HL-60 (cell line): ENCODE data around the gene GMDS.

Source experiments
- DNase-seq, 2 experiments: peaks; one replicate each; pipeline ENCODE4 v3.0.0-alpha.2; 2010 to 2020; ENCODE audit warnings: low read depth in 1 of 2, low spot score in 1 of 2
- H3K27ac ChIP-seq: fragments of 250-450 bp; sonication (Bioruptor Pico); replicated peaks from 2 replicates; pipeline ENCODE4 v1.5.1; 2020; ENCODE audit warnings: mild to moderate bottlenecking, moderate library complexity
- H3K27me3 ChIP-seq: fragments of 250-450 bp; sonication (Bioruptor Pico); 2 replicates; pipeline ENCODE4 v1.5.1; 2021; ENCODE audit warnings: mild to moderate bottlenecking, moderate library complexity; ENCODE audit not compliant: insufficient read depth, poor library complexity, severe bottlenecking
- H3K4me3 ChIP-seq: replicated peaks from 2 replicates; pipeline ENCODE4 v1.5.1; 2011; ENCODE audit warnings: mild to moderate bottlenecking, control low read depth, low read length; ENCODE audit not compliant: insufficient read depth
- GABPA ChIP-seq: IDR thresholded peaks from 2 replicates; pipeline ENCODE4 v1.6.1; 2012; ENCODE audit warnings: low read depth
- POLR2AphosphoS5 ChIP-seq: IDR thresholded peaks from 2 replicates; pipeline ENCODE4 v1.6.1; 2012; ENCODE audit warnings: low read depth
- REST ChIP-seq: IDR thresholded peaks from 2 replicates; pipeline ENCODE4 v1.6.1; 2012; ENCODE audit warnings: low read depth; ENCODE audit not compliant: insufficient replicate concordance
- SPI1 ChIP-seq: IDR thresholded peaks from 2 replicates; pipeline ENCODE4 v1.6.1; 2012; ENCODE audit warnings: low read depth, mild to moderate bottlenecking, borderline replicate concordance
- TF ChIP-seq, protein P1 (sequence below): IDR thresholded peaks from one replicate; pipeline ENCODE4 v1.5.1; 2011; ENCODE audit warnings: low read length, control low read depth, inconsistent platforms; ENCODE audit not compliant: insufficient read depth

GMDS gene

DNA sequence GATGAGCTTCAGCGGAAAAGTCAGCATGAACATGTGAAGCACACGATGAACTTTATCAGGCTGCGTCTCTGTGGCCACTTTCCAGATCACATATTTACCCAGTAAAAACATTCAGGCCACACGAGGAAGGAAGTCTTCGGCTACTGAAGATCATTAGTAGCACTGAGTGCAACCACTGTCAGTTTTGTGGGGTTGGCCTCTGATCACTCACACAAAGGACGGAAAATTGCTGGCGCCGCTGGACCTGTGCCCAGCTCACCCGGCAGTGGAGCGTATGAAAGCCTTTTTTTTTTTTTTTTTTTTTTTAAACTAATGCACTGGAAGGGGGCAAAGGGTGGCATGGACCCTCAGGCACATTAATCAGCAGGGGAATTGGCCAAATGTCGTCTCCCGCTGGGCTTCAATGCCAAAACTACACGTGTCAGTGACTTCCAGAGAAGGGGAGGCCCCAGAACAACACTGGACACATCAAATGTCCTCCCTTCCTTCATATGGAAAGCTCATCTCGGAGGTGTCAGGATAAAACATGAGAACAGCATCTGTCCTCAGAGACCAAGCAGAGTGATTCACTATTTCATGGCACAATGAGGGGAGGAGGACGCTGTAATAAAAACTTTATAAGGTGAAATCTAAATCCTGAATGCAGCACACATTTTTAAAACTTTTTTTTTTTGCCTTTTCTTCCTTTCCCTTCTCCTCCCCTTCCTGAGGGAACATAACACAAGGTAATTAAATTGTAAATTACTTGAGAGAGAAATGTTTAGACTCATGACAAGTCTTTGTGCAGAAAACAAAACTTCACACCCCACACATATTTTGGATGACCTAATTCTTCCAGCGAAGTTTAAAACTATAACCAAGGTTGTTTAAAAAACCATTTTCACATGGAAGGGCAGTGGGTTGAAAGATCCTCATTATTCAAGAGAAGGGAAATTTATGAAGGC is 412.3 kb downstream of the GMDS start:
- DNase-seq = no peak
- H3K27me3 ChIP-seq = no peaks in the 10 kb centered on the region
- no peak overlapping the region for H3K27ac ChIP-seq
- TF ChIP-seq SPI1 (no peak), GABPA (no peak), POLR2AphosphoS5 (no peak)
- TF ChIP-seq, protein P1, sequence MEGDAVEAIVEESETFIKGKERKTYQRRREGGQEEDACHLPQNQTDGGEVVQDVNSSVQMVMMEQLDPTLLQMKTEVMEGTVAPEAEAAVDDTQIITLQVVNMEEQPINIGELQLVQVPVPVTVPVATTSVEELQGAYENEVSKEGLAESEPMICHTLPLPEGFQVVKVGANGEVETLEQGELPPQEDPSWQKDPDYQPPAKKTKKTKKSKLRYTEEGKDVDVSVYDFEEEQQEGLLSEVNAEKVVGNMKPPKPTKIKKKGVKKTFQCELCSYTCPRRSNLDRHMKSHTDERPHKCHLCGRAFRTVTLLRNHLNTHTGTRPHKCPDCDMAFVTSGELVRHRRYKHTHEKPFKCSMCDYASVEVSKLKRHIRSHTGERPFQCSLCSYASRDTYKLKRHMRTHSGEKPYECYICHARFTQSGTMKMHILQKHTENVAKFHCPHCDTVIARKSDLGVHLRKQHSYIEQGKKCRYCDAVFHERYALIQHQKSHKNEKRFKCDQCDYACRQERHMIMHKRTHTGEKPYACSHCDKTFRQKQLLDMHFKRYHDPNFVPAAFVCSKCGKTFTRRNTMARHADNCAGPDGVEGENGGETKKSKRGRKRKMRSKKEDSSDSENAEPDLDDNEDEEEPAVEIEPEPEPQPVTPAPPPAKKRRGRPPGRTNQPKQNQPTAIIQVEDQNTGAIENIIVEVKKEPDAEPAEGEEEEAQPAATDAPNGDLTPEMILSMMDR = no peak
- H3K4me3 ChIP-seq = no peak overlapping the region

DNA sequence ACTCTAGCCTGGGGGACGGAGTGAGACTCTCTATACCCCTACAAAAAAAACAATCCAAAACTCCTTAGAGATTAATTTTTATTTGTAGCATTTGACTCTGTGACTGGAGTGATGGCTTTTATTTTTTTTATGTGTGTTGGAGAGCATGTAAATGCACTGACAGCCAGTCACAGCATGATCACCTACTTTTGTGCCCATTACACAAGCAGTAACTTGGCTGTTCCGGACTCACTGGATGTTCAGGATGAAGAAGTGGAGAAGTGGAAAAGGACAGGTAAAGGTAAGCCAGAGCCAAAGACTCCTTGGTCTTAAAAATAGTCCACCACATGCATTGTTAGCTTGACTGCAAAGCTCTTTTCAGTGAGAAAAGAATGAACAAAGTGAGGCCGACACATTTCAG is 413.0 kb downstream of the GMDS start:
- TF ChIP-seq, protein P1 = no peak
- no peak for TF ChIP-seq GABPA
- no peak for TF ChIP-seq SPI1
- no peak for TF ChIP-seq REST
- TF ChIP-seq POLR2AphosphoS5 = no peak
- H3K27me3 ChIP-seq = no peaks in the 10 kb centered on the region
- DNase-seq = no peak
- no peak overlapping the region for H3K27ac ChIP-seq
- H3K4me3 ChIP-seq = no peak overlapping the region

DNA sequence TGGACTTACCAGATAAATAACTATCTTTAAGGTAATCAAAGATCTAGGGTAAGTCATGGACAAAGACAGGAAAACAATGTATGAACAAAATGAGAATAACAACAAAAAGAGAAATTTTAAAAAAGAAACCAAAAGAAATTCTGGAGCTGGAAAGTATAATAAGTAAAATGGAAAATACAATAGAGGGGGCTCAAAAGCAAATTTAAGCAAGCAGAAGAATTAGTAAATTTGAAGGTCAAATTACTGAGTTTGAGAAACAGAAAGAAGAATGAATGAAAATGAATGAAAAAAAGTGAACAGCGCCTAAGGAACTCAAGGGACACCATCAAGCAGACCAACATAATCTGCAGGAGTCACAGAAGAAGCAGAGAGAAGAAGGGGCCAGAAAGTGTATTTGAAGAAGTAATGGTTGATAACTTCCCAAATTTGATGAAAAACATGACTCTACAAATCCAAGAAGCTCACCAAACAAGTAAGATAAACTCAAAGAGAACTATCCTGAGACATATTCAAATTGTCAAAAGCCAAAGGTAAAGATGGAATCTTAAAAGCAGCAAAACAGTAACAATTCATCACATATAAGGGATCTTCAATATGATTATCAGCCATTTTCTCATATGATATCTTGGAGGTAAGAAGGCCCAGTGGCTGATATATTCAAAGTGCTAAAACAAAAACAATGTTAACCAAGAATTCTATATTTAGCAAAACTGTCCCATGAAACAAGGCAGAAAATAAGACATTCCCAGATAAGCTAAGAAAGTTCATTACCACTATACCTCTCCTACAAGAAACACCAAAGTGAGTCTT is 417.2 kb downstream of the GMDS start:
- no peak for DNase-seq
- TF ChIP-seq, protein P1 = no peak
- no peak for TF ChIP-seq SPI1
- no peak for TF ChIP-seq GABPA
- no peak for TF ChIP-seq POLR2AphosphoS5
- no peak for TF ChIP-seq REST
- no peaks in the 10 kb centered on the region for H3K27me3 ChIP-seq
- H3K27ac ChIP-seq = no peak overlapping the region
- no peak overlapping the region for H3K4me3 ChIP-seq
